Amniotic stem cell (primary cell): ENCODE data around the gene FBXW2.
"Not testable (repeated sequence)": the region's sequence is repeated elsewhere in the genome, so short reads cannot be mapped to it uniquely, and the experiment has no call there.

Experiments used
- DNase-seq: peaks from one replicate; lab custom pipeline; 2025; lab: John Stamatoyannopoulos, UW

The FBXW2 gene

DNA sequence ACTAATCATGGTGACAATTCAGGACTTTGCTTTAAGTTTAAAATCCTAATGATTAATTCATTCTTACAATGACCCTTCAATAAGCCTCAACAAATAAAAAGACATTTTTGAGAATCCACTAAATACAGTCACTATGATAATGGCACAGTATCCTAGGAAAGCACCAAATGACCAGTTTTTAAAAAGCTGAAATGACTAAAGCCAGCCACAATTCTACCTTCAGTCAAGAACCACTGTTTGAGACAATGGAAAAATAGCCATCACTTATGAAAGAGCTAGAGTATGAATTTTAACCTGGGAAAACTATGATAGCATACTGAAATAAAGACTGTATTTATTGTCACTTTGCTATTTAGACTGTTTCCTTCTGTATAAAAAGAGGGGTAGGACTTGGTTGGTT is 14.0 kb downstream of the FBXW2 start:
- no peak for DNase-seq

DNA sequence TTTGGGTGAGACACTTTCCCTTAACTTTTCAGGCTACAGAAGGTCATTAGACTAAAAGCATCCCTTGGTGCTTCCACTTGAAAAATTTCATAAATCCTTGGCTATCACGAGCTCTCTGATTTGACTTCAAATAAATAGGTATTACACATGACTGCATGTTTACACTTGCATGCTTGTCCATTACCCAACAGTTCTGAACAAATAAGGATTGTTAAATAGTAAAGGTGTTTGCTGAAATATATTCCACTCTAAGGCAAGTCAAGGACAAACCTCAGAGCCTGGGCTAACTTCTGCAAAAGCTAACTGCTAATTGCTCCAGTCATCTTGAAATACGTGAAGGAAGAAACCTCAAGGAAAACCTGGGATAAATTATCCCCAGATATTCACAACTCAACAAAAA is 14.5 kb downstream of the FBXW2 start:
- no peak for DNase-seq

DNA sequence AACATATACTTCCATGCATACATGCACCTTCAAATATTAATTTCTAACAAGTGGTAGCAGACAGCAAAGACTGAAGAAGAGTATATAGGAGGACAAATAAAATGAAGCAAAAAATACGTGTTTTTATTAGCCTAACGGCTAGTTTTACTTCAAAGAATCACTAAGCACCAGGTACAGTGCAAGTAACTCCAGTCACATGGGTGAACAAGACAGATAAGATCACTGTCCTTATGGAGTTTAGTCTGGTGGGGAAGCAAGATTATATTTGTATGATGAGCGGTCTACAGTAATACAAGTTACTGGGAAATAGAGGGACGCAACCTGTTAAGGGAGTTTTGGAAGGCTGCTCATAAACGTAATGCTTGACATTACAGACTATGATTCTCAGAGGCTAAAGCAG is 16.0 kb downstream of the FBXW2 start:
- DNase-seq, result no peak

DNA sequence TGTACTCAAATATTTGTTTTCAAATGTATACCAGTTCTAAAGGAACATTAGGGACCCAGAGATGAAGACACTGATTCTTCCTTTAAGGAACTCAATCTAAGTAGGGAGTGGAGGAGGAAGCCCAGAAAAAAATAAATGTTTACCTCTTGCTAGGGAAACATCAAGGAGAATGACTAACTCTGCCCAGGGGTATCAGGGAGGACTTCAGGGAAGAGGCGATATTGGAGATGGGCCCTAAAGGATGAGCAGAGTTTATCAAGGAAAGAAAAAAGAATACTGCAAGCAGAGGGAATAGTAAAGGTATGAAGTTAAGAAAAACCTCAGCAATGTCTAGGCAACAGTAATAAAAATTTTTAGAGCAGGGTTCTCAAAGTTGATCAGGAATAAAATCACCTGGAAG is 16.4 kb downstream of the FBXW2 start:
- DNase-seq, result no peak

DNA sequence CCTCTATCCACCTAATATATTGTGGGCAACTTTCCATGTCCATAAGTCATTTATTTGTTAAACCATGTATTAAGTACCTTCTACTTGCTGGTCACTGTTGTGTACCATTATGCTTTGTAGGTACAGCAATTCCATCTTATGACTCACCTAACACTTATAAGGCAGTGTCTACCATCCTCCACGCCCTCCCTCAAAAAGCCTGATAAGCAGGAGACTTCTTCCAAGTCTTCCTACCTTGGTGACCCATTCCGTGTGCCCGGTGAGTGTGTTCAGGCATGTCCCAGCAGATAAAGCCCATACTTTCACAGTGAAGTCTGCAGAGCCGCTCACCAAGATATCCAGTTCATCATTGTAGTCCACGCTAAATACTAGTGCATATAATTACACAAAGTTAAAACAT is 17.4 kb downstream of the FBXW2 start:
- no peak for DNase-seq

DNA sequence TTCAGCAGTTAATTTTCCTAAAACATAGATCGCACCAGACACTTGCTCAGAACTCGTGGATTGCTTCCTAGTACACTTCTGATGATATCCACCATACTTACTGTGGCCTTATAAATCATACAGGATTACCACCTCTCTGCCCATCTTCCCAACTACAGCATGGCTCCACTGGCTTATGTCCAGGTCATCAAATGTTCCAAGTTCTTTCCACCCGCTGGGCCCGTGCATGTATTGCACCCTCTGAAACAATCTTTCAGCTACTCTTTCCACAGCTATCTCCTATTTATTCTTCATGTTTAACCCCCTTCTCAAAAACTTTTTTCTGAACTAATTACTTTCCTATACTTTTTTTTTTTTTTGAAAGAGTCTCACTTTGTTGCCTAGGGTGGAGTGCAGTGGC is 18.5 kb downstream of the FBXW2 start:
- DNase-seq, result no peak

DNA sequence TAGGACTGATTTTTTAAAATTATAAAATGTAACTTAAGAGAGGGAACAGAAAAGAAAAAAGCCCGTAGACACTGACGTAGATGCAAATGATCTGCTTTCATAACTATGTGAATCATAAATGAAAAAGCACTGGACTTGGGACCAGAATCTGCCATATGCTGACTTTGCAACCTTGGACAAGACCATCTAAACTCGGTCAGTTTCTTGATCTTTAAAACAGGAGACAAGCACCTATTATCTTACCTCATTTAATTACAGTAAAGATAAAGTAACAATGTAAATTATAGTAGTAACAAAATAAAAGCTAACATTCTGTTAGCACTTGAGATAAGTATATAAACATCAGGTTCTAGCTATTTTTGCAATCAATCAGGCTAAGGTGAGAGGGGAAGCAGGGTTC is 20.0 kb downstream of the FBXW2 start:
- DNase-seq, result no peak

DNA sequence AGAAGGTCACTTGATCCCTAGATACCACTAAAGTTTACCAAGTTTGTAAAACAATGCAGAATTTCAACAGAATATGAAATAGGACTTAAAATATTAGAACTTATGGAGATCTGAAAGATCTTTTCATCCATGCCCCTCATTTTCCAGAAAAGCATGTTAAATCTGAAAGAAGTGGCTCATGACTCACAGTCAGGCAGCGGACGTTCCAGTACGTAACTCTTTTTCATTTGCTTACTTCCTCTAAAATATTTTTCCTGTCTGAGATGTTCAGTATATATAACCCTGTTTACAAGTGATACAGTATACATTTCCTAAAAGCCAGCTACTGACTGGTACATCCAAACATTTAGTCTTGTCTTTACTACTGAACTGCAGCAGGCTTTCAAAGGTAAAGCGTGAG is 22.3 kb downstream of the FBXW2 start:
- no peak for DNase-seq

DNA sequence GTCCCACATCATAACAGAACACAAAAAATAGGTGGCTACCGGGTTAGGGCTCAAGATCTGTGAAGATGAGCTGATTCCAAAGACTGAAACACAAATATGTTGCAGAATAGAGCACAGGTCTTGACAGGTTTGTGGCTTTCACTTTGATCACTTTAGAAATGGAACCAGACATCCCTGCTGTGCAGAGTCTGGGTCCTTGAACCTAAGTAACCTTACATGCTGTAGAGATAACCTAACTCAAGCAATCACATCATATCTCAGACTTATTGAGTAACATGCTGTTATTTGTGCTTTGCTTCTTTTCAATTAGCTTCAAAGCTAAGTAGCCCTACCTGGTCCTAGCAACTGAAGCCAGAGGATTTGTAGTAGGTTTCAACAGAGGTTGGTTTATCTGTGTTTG is 24.3 kb downstream of the FBXW2 start:
- DNase-seq, result no peak

DNA sequence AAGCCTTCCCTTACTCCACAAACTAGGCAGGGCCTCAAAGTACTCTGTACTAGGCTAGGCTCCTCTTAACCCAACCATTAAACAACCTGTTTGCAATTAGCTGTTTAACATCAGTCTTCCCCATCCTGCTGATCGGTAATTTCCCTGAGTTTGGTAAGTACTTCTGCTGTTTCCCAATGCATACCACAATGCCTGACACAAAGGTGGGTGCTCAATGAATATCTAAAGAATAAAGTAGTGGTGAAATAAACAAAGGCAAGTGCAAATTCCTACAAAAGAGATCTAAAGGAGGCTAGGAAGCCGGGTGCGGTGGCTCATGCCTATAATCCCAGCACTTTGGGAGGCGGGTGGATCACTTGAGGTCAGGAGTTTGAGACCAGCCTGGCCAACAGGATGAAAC is 25.0 kb downstream of the FBXW2 start:
- DNase-seq, result no peak

DNA sequence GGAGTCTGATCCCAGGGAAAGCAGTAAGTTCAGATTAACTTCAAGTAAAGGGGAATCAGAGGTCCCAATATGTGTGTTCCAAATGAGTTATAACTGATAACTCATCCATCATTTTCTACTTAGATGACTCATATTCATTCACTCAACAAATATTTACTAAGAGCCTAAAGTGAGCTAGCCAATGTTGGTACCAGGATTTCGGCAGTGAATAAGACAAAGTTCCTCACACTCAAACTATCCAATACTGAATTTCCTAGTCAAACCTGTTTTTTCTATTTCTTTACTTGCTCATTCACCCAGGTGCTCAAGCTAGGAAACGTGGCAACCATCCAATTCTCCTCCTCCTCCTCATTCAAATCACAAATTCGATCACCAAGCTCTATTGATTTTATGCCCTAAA is 25.8 kb downstream of the FBXW2 start:
- no peak for DNase-seq

DNA sequence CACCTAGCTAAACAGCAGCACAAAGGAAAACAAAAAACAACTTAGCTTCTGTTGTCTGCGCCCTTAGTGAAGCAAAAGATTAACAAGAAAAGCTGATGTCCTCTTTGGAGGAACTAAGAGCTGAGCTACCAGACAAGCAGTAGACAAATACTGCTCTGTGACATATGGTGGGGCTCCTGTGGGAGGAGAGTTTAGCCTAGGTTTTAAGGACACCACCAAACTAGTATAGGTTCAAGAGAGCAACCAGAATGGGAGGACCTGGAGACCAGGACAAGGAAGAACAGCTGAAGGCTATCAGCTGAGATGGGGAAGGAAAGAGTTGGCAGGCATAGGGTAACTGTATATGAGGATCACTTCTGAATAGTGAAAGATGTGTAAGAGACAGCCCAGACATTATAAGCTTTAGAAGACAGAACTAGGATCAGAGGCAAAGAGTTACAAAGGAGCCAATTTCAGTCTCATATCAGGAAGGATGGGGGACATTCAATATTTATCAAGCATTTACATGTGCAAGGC is 27.2 kb downstream of the FBXW2 start:
- DNase-seq, result no peak

DNA sequence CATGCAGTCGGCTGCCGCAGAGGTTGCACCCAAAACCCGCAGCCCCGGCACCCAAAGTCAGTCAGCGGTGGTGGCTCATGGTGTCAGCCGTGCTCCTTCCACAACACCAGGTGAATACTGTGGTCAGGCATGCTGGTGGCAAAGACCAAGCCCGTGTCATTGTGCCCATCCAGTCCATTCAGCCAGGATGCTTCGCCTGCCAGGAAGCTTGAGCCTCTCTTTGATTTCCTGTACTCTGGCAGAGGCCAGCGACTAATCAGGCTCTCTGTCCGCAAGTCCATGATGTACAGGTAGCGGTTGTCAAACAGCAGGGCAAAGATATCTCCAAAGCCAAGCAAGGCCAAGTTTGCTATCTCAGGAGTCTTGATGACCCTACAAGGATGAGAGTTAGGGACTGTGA is 28.7 kb downstream of the FBXW2 start:
- no peak for DNase-seq

DNA sequence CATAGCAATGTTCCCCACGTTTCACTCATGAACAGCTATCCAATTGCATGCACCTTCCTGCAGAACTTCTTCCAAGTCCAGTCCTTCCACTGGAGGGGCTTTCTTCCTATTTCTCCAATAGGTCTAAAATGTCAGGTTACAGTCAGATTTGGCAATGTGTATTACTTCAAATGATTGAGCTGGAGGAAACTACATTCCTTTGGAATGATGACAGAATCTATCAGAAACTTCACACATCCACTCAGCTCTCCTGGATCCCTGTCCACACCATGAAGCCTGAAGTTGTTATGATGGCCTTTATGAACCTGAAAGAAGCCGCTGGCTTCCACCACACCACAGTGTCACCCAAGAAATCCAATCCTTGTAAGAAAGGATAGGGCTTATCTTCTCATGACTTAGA is 32.2 kb downstream of the FBXW2 start:
- no peak for DNase-seq

DNA sequence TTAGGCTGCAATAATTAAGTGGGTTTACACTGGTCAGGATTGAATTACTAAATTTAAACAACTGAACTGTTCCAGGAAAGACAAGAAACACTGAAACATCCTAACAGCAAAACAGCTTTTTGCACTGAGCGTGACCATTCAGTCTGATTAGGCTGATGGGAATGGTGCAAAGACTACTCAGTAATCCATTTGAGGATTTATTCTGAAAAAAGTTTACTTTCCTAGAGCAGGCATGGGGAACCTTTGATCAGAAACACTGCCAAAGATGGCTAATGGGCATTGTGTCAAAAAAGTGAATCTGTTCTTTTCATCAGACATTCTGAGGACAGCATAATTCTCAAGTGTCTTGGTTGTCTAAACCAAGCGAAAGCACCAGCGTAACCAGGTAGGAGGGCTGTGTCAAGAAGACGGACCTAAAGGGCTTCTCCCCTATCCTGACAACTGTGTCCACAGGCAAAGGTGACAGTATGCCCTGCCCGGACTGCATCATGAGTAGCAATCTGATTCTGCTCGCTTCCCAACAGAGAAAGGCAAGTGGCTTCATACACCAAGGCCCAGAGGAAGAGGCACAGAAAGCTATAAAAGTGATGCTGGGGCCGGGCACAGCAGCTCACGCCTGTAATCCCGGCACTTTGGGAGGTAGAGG is 33.3 kb downstream of the FBXW2 start:
- no peak for DNase-seq

DNA sequence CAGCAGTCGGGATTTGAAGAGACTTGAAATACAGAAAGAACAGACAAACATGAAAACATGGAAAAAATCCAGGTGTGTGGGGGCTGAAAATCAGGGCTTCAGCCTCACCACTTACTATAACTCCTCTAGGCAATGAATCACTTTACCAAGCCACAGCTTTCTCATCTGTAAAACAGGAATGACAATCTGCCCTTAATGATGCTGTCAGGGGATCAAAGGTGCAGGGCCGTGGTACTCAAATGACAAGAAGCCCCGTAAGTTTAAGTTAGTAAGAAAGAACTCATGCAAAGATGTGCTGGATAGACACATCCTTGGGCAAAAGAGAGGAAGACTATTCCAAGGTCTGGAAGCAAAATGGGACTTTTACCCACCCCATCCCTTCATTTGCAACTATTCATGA is 34.7 kb downstream of the FBXW2 start:
- DNase-seq, result no peak

DNA sequence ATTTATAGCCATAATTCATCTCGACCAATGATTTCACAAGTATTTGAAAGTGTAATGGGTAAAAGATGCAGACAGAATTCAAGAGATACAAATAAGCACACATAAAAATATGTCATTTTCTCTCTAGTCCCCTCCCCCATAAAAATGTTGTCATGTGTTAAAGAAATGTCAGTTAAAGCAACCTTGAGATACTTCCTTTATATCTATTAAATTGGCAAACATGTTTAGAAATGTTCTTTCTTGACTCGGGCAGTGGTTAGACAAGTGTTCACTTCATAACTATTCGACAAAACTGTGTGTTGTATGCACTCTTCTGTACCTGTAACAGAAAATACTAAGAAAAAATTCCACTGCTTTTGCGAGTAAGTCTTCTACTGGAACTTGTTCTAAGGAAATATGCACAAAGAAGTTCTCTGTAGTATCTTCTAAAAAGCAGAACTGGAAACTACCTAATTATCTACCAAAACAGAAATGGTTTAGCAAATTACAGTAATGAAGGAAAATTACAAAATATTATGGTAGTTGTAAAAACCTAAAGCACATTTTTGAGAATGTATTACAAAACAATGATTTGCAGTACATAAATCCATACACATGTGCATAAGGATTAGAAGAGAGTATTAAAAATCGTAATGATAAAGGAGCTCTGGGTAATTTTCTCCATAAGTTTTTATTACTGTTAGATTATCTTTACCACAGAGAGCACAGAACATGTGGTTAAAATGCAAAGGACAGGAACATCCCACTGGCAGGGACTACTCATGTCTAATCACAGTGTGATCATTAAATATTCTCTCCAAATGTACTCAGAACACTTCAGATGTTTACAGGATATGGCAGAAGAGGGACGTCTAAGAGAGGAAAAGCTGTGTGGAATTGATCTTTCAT is 35.9 kb downstream of the FBXW2 start:
- no peak for DNase-seq

DNA sequence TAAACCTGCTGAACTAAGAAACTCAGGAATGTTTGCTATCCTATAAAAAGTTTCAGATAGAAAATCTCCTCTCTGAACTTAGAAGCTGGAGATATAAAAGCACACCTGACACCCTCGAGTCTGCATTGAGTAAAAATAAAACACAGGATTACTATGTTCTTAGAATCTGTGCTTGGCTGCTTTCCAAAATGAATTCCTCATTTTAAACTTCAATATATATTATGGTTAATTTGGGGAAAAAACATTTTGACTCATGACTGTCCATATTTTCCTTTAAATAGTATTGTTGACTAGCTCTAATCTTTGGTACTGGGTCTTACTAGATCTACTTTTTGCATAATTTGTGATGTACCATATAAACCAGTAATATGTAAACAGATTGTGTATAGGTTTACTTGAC is 36.7 kb downstream of the FBXW2 start:
- DNase-seq, result no peak

DNA sequence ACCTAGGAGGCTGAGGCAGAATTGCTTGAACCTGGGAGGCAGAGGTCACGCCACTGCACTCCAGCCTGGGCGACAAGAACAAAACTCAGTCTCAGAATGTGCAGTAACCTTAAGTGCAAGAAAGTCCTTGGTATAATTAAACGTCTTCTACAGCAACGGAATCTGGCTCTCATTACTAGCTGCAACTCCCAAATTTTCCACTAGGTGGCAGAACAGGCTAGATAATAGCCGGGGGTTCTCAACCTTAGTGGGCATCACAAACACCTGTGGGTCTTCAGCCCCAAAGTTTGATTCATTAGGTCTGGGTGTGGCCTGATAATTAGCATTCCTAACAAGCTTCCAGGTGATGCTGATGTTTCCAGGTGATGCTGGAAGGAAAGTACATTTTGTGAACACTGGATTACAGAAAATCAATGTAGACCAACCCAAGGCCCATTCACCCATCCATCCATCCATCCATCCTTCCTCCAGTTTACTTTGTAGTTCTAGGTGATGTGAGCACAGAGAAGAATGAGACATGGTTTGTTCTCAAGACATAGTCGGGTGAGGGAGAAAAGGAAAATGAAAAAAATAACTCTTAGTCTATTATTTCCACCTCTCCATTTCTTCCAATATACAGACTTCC is 37.3 kb downstream of the FBXW2 start:
- no peak for DNase-seq

DNA sequence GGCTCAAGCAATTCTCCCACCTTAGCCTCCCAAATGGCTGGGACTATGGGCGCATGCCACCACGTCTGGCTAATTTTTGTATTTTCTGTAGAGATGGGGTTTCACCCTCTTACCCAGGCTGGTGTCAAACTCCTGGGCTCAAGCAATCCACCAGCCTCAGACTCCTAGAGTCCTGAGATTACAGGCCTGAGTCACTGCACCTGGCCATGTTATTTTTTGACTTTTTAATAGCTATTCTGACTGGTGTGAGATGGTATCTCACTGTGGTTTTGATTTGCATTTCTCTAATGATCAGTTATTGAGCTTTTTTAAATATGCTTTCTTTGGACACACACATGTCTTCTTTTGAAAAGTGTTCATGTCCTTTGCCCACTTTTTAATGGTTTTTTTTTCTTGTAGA is 38.2 kb downstream of the FBXW2 start:
- DNase-seq, result no peak

DNA sequence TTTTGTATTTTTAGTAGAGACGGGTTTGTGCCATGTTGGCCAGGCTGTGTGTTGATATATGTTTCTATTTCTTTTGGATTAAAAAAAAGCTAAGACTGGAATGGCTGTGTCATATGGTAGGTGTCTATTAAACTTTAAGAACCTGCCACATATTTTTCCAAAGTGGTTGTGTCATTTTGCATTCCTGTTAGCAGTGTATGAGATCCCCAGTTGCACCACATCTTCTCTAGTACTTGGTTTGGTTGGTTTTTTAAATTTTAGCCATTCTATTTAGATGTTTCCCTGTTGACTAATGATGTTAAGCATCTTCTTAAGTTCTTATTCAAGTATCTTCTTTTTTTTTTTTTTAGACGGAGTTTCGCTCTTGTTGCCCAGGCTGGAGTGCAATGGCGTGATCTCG is 42.8 kb downstream of the FBXW2 start:
- DNase-seq, result no peak

DNA sequence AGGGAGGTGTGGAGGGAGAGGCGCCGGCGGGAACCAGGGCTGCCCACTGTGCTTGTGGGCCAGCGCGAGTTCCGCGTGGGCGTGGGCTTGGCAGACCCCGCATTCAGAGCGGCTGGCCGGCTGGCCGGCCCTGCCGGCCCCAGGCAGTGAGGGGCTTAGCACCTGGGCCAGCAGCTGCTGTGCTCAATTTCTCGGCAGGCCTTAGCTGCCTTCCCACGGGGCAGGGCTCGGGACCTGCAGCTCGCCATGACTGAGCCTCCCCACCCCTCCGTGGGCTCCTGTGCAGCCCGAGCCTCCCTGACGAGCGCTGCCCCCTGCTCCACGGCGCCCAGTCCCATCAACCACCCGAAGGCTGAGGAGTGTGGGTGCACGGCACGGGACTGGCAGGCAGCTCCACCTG is 46.9 kb downstream of the FBXW2 start:
- DNase-seq, result not testable (repeated sequence)

DNA sequence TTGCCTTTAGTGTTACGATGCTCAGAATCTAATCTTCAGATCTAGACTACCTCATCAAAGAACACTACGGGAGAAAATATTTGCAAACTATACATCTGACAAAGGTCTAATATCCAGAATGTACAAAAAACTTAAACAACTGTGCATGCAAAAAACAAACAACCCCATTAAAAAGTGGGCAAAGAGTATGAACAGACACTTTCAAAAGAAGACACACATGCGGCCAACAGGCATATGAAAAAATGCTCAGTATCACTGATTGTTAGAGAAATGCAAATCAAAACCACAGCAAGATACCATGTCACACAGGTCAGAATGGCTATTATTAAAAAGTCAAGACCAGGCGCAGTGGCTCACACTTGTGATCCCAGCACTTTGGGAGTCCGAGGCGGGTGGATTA is 47.9 kb downstream of the FBXW2 start:
- DNase-seq, result no peak
